PC-3 (cell line): Measurements from ENCODE around the gene MEAF6.

Experiments
- EZH2 ChIP-seq: fragments of 300-600 bp; sonication (generic); IDR thresholded peaks from one replicate; pipeline ENCODE4 v1.6.1; 2017; ENCODE audit warnings: antibody characterized with exemption, mild to moderate bottlenecking, low read length; ENCODE audit not compliant: unreplicated experiment
- TF ChIP-seq, protein P1 (sequence below): fragments of 300-600 bp; sonication (generic); conservative IDR thresholded peaks from 2 replicates; pipeline ENCODE4 v1.5.1; 2017; ENCODE audit warnings: antibody characterized with exemption, low read depth, mild to moderate bottlenecking, low read length

DNA sequence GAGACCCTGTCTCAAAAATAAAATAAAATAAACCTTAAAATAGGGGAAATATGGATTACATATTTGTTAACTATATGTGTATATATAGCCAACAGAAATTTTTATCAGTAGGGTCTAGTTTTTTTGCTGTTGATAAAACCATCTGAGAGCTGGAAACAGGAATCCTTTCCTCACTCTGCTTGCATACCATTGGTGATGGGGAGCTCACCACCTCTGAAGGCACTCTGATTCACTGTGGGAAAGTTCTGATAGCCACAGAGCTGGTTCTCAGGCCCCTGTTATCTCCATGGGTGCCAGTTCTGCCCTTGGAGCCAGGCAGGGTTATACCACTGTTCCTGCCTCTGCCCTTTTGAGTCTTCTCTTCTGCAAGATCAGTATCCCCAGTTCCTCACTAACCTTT is 58.0 kb downstream of the MEAF6 start:
- TF ChIP-seq, protein P1, sequence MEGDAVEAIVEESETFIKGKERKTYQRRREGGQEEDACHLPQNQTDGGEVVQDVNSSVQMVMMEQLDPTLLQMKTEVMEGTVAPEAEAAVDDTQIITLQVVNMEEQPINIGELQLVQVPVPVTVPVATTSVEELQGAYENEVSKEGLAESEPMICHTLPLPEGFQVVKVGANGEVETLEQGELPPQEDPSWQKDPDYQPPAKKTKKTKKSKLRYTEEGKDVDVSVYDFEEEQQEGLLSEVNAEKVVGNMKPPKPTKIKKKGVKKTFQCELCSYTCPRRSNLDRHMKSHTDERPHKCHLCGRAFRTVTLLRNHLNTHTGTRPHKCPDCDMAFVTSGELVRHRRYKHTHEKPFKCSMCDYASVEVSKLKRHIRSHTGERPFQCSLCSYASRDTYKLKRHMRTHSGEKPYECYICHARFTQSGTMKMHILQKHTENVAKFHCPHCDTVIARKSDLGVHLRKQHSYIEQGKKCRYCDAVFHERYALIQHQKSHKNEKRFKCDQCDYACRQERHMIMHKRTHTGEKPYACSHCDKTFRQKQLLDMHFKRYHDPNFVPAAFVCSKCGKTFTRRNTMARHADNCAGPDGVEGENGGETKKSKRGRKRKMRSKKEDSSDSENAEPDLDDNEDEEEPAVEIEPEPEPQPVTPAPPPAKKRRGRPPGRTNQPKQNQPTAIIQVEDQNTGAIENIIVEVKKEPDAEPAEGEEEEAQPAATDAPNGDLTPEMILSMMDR: no peak
- no peak for TF ChIP-seq EZH2
